Measurements from ENCODE around the gene SCN9A. TPM values are rescaled to one million over a fixed set of nuclear protein-coding genes. Genes with fewer than 3 reads are reported as not detected.

Gene SCN9A
- total and polyA plus RNA-seq, 2 of the 4 experiments (the other 2 are of a cell fraction): 40.1 to 135 TPM

DNA sequence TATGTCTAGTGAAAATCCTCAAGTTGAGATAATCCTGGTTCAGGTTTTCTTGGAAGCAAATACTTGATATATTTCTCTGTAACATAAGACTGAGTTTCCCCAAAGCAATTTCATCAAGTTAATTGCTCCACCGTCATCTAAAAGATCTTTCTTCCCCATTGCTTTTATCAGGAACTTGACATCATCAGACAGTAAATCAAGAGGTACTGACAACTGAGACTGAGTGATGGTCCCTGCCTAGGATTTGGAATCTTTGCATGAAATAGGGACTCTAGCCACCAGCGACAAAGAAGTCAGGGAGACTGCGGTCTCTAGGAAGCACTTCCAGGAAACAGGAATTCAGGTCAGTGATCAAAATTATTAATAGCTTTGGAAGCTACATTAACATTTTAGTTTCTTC lies 204.5 kb downstream of the SCN9A start:
- Histone ChIP-seq H4K5ac (ENCODE audit: low read depth, low read length) (peak overlapping the region; percentile 53; the same call in 1 of the 2 replicates), H3K9me3 (ENCODE audit: control insufficient read depth, insufficient read depth, low read length) (no peaks in the 10 kb centered on the region), H4K91ac (ENCODE audit: insufficient read depth, low read depth, low read length) (no peak overlapping the region), H3K4me3 (ENCODE audit: insufficient read depth, low read depth, low read length) (no peak overlapping the region), H2BK120ac (ENCODE audit: low read depth, low read length) (no peak overlapping the region), H2BK5ac (ENCODE audit: low read depth, low read length, poor library complexity, severe bottlenecking) (no peak overlapping the region), H2AK5ac (ENCODE audit: low read depth, low read length) (no peak overlapping the region), H3K4me2 (ENCODE audit: low read depth, low read length) (no peak overlapping the region), H4K8ac (ENCODE audit: low read depth in 2 of 2, low read length in 2 of 2) (no peak overlapping the region), H3K56ac (ENCODE audit: extremely low read depth, insufficient read depth, low read length) (no peak overlapping the region), H2AK9ac (replicated peaks; ENCODE audit: low read depth, low read length, poor library complexity) (no peak overlapping the region), H3K27ac (ENCODE audit: insufficient read depth, low read length) (no peak overlapping the region), H3K4me1 (ENCODE audit: control insufficient read depth, insufficient read depth, low read length) (peaks cover 4% of the 10 kb centered on the region), H2BK15ac (ENCODE audit: low read depth, low read length) (no peak overlapping the region), H3K27me3 (ENCODE audit: control insufficient read depth, insufficient read depth, low read length) (no peaks in the 10 kb centered on the region), H3K79me1 (ENCODE audit: low read depth in 1 of 2, low read length in 2 of 2) (no peaks in the 10 kb centered on the region), H3K36me3 (ENCODE audit: control insufficient read depth, insufficient read depth, low read length) (no peaks in the 10 kb centered on the region), H3K23ac (ENCODE audit: low read depth, low read length) (no peak overlapping the region), H4K20me1 (ENCODE audit: insufficient read depth, low read length) (no peaks in the 10 kb centered on the region), H3K14ac (replicated peaks; ENCODE audit: low read depth, low read length) (no peak overlapping the region), H2BK20ac (ENCODE audit: low read depth, low read length) (no peak overlapping the region), H3K4ac (ENCODE audit: low read depth, low read length) (no peak overlapping the region), H3K9ac (ENCODE audit: low read depth, low read length) (no peak overlapping the region), H3K18ac (ENCODE audit: low read depth, low read length) (no peak overlapping the region; the same call in 1 of the 2 replicates), H2AFZ (replicated peaks; ENCODE audit: low read length, poor library complexity) (no peak overlapping the region), H3K9me1 (ENCODE audit: insufficient read depth, low read length) (peaks cover 3% of the 10 kb centered on the region; the same call in 1 of the 2 replicates)
- no TSS peak for BruUV-seq (replicated peaks)
- 50% methylated on average over 1 of the region's 3 CpGs; no CpG with 5 or more reads in 1 of the 2 experiments for WGBS, 2 experiments (ENCODE audit: extremely low coverage in 2 of 2, insufficient read length in 1 of 2)
- intact Hi-C loops (cut with micrococcal nuclease) (no loop called here), dilution Hi-C loops (cut with HindIII; ENCODE audit: low sequenced_read_pairs, unreplicated experiment) (no loop called here), in situ Hi-C loops (cut with MboI; ENCODE audit: low sequenced_read_pairs) (no loop called here)
- CTCF ChIA-PET: interaction anchor here (0.9 kb wide), 1 partner anchor 368 kb away, joined by 3 read pairs; no protein-coding TSS in a partner anchor
- POLR2A ChIA-PET (ENCODE audit: unreplicated experiment): no interaction called here
- DNase-seq (no peak), ATAC-seq (ENCODE audit: low read depth) (no peak)
- no peak for TF ChIP-seq RFX5 (IDR thresholded peaks at IDR 0.05; ENCODE audit: low read depth, low read length)
- TF ChIP-seq, protein P1, sequence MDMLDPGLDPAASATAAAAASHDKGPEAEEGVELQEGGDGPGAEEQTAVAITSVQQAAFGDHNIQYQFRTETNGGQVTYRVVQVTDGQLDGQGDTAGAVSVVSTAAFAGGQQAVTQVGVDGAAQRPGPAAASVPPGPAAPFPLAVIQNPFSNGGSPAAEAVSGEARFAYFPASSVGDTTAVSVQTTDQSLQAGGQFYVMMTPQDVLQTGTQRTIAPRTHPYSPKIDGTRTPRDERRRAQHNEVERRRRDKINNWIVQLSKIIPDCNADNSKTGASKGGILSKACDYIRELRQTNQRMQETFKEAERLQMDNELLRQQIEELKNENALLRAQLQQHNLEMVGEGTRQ (IDR thresholded peaks at IDR 0.05; ENCODE audit: low read depth, low read length): no peak
- no peak for TF ChIP-seq MAZ (IDR thresholded peaks at IDR 0.05; ENCODE audit: borderline replicate concordance, low read depth, low read length)
- no peak for TF ChIP-seq NFE2L2 (IDR thresholded peaks at IDR 0.05; ENCODE audit: low read depth, low read length)
- TF ChIP-seq MAFK (IDR thresholded peaks at IDR 0.05; ENCODE audit: low read depth, low read length): no peak
- TF ChIP-seq MXI1 (IDR thresholded peaks at IDR 0.05; ENCODE audit: borderline replicate concordance, low read depth, low read length): no peak
- TF ChIP-seq RCOR1 (IDR thresholded peaks at IDR 0.05; ENCODE audit: insufficient replicate concordance, low read length): no peak
- no peak for TF ChIP-seq CHD1 (IDR thresholded peaks at IDR 0.05; ENCODE audit: low read depth, low read length)
- no peak for TF ChIP-seq FOS (IDR thresholded peaks at IDR 0.05; ENCODE audit: low read depth, low read length)
- TF ChIP-seq, protein P2, sequence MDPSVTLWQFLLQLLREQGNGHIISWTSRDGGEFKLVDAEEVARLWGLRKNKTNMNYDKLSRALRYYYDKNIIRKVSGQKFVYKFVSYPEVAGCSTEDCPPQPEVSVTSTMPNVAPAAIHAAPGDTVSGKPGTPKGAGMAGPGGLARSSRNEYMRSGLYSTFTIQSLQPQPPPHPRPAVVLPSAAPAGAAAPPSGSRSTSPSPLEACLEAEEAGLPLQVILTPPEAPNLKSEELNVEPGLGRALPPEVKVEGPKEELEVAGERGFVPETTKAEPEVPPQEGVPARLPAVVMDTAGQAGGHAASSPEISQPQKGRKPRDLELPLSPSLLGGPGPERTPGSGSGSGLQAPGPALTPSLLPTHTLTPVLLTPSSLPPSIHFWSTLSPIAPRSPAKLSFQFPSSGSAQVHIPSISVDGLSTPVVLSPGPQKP (IDR thresholded peaks at IDR 0.05; ENCODE audit: borderline replicate concordance, low read depth, low read length): no peak
- TF ChIP-seq RAD21 (IDR thresholded peaks at IDR 0.05; ENCODE audit: low read length): no peak
- no peak for TF ChIP-seq BHLHE40 (IDR thresholded peaks at IDR 0.05; ENCODE audit: low read depth, low read length)
- TF ChIP-seq, protein P3, sequence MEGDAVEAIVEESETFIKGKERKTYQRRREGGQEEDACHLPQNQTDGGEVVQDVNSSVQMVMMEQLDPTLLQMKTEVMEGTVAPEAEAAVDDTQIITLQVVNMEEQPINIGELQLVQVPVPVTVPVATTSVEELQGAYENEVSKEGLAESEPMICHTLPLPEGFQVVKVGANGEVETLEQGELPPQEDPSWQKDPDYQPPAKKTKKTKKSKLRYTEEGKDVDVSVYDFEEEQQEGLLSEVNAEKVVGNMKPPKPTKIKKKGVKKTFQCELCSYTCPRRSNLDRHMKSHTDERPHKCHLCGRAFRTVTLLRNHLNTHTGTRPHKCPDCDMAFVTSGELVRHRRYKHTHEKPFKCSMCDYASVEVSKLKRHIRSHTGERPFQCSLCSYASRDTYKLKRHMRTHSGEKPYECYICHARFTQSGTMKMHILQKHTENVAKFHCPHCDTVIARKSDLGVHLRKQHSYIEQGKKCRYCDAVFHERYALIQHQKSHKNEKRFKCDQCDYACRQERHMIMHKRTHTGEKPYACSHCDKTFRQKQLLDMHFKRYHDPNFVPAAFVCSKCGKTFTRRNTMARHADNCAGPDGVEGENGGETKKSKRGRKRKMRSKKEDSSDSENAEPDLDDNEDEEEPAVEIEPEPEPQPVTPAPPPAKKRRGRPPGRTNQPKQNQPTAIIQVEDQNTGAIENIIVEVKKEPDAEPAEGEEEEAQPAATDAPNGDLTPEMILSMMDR (conservative IDR thresholded peaks at IDR 0.05; ENCODE audit: low read depth, low read length): no peak
- TF ChIP-seq CEBPB (IDR thresholded peaks at IDR 0.05; ENCODE audit: low read depth, low read length): no peak
- TF ChIP-seq POLR2A (IDR thresholded peaks at IDR 0.05; ENCODE audit: low read depth, low read length): no peak
- no peak for TF ChIP-seq SMC3 (IDR thresholded peaks at IDR 0.05; ENCODE audit: low read depth, low read length)
